A673 (cell line): ENCODE results near the gene UNC45A. TPM values are rescaled to one million over a fixed set of nuclear protein-coding genes. Genes with fewer than 3 reads are reported as not detected.

Experiments
- BruUV-seq: library from RNA; stranded (reverse); fragments of 400-500 nt; replicated peaks from 2 replicates; lab custom pipeline; 2021; lab: Mats Ljungman, UMichigan
- CTCF ChIA-PET: fragments of 300-600 bp; sonication (Branson Sonifier 250); formaldehyde crosslinking; loops from one replicate; lab custom pipeline; 2022; ENCODE audit warnings: antibody characterized with exemption; lab: Charles Lee
- POLR2A ChIA-PET: fragments of 300-600 bp; sonication (Branson Sonifier 250); formaldehyde crosslinking; loops from one replicate; lab custom pipeline; 2022; ENCODE audit warnings: antibody characterized with exemption; ENCODE audit not compliant: low non-redundant PET; lab: Charles Lee
- DNase-seq: peaks from one replicate; pipeline ENCODE4 v3.0.0-alpha.2; 2015; ENCODE audit warnings: low spot score
- H3K27ac ChIP-seq: fragments of 200-600 bp; sonication (generic); 2 replicates; pipeline ENCODE4 v1.5.1; 2016; ENCODE audit warnings: mixed run types, low read depth, mild to moderate bottlenecking, mixed read lengths, antibody characterized with exemption, low read length; ENCODE audit not compliant: poor library complexity, severe bottlenecking
- H3K27me3 ChIP-seq: fragments of 200-600 bp; sonication (generic); replicated peaks from 2 replicates; pipeline ENCODE4 v1.6.1; 2017; ENCODE audit warnings: mixed run types, low read depth, mild to moderate bottlenecking, mixed read lengths, antibody characterized with exemption, low read length; ENCODE audit not compliant: insufficient read depth, poor library complexity
- H3K36me3 ChIP-seq: fragments of 200-600 bp; sonication (generic); 2 replicates; pipeline ENCODE4 v1.6.1; 2016; ENCODE audit warnings: mixed run types, mild to moderate bottlenecking, mixed read lengths, antibody characterized with exemption, low read length; ENCODE audit not compliant: insufficient read depth, poor library complexity, severe bottlenecking
- H3K4me1 ChIP-seq: fragments of 200-600 bp; sonication (generic); 2 replicates; pipeline ENCODE4 v1.6.1; 2017; ENCODE audit warnings: mixed run types, mild to moderate bottlenecking, mixed read lengths, antibody characterized with exemption, low read length; ENCODE audit not compliant: insufficient read depth, poor library complexity, severe bottlenecking
- H3K4me3 ChIP-seq: fragments of 200-600 bp; sonication (generic); 2 replicates; pipeline ENCODE4 v1.5.1; 2016; ENCODE audit warnings: low read depth, mixed run types, mild to moderate bottlenecking, mixed read lengths, low read length; ENCODE audit not compliant: poor library complexity, severe bottlenecking
- H3K9me3 ChIP-seq: fragments of 200-600 bp; sonication (generic); 2 replicates; pipeline ENCODE4 v1.6.1; 2016; ENCODE audit warnings: mixed run types, low read depth, mild to moderate bottlenecking, mixed read lengths, antibody characterized with exemption, low read length; ENCODE audit not compliant: poor library complexity, severe bottlenecking
- CTCF ChIP-seq: fragments of 300-800, 200-600 bp; sonication (generic); conservative IDR thresholded peaks from 2 replicates; pipeline ENCODE4 v1.5.1; 2017; ENCODE audit warnings: low read depth, mild to moderate bottlenecking, antibody characterized with exemption, low read length, moderate library complexity, mixed read lengths
- EZH2 ChIP-seq: fragments of 200-600 bp; sonication (generic); IDR thresholded peaks from 2 replicates; pipeline ENCODE4 v1.6.1; 2017; ENCODE audit warnings: borderline replicate concordance, low read depth, mild to moderate bottlenecking, mixed read lengths, antibody characterized with exemption, low read length; ENCODE audit not compliant: poor library complexity, severe bottlenecking
- intact Hi-C: fragments of 100-400 bp; cut with micrococcal nuclease; formaldehyde crosslinking; loops from one replicate; pipeline ENCODE4 v1.10.0; 2022; ENCODE audit not compliant: unreplicated experiment
- total RNA-seq: library from RNA; stranded (reverse); gene quantifications from 2 replicates; pipeline ENCODE4 v1.2.3, GENCODE V29; 2021

UNC45A gene
- total RNA-seq, 1 experiment from 2014 or later: 74.4 TPM

GRCh38 chr15:90902040-90902839 is 32.8 kb upstream of the UNC45A start:
- ChIA-PET CTCF (interaction anchor here (0.5 to 2.0 kb wide), 4 partner anchors 30 to 975 kb away, joined by 3 to 9 read pairs (median 6); partner anchors contain the start of gene HDDC3), POLR2A (interaction anchor here (0.8 kb wide), 1 partner anchor 63 kb away, joined by 8 read pairs; no protein-coding TSS in a partner anchor)
- Histone ChIP-seq H3K36me3 (peaks cover 25% of the 10 kb centered on the region), H3K4me1 (peaks cover 10% of the 10 kb centered on the region), H3K27ac (peak overlapping the region; percentile 84), H3K9me3 (no peaks in the 10 kb centered on the region), H3K4me3 (peak overlapping the region; percentile 69), H3K27me3 (no peaks in the 10 kb centered on the region)
- DNase-seq: peak; percentile 88
- BruUV-seq: no TSS peak
- intact Hi-C loops: loop anchor here (2.0 to 10.0 kb wide), 2 partner anchors 29 to 373 kb away; no protein-coding TSS in a partner anchor
- TF ChIP-seq CTCF: peak; percentile 80
- TF ChIP-seq EZH2: no peak

- no peak for TF ChIP-seq EZH2
- no peak for TF ChIP-seq CTCF
- H3K4me3 ChIP-seq: peak within 1 kb of the TSS; percentile 69
- peaks cover 32% of the 10 kb centered on the region for H3K36me3 ChIP-seq
- no peaks in the 10 kb centered on the region for H3K9me3 ChIP-seq
- ChIA-PET CTCF (interaction anchor here (0.5 to 2.0 kb wide), 4 partner anchors 29 to 370 kb away, joined by 3 to 11 read pairs (median 7); partner anchors contain the start of gene HDDC3), POLR2A (interaction anchor here (0.8 kb wide), 1 partner anchor 64 kb away, joined by 8 read pairs; no protein-coding TSS in a partner anchor)
- H3K4me1 ChIP-seq: peaks cover 10% of the 10 kb centered on the region
- H3K27me3 ChIP-seq: no peaks in the 10 kb centered on the region
- intact Hi-C loops: loop anchor here (2.0 to 10.0 kb wide), 2 partner anchors 28 to 372 kb away; no protein-coding TSS in a partner anchor
- peak within 1 kb of the TSS; percentile 92 for H3K27ac ChIP-seq
- no TSS peak for BruUV-seq
- DNase-seq: peak; percentile 80
Observed at GRCh38 chr15:90902840-90903732, 32.0 kb upstream of the UNC45A start, which contains the start of gene MAN2A2. MAN2A2 (plus strand) TSS chr15:90903302; CDS start chr15:90904208, 906 bp downstream.
